GM18867 (cell line): ENCODE results near the gene PTBP3.
A peak's percentile ranks its signal among the peaks of the same experiment; 100 is the strongest.
"Not testable (repeated sequence)": the region's sequence is repeated elsewhere in the genome, so short reads cannot be mapped to it uniquely, and the experiment has no call there.

ENCODE experiments used
- ATAC-seq: cut with Tn5 transposase; IDR thresholded peaks from one replicate; pipeline ENCODE4 v1.9.1; 2021; ENCODE audit warnings: mild to moderate bottlenecking, moderate library complexity; ENCODE audit not compliant: unreplicated experiment

The PTBP3 gene

GRCh38 chr9:112274600-112274999 lies 58.8 kb downstream of the PTBP3 start:
- no peak for ATAC-seq

- ATAC-seq, result no peak
Observed at GRCh38 chr9:112273876-112274275, 59.5 kb downstream of the PTBP3 start.

DNA sequence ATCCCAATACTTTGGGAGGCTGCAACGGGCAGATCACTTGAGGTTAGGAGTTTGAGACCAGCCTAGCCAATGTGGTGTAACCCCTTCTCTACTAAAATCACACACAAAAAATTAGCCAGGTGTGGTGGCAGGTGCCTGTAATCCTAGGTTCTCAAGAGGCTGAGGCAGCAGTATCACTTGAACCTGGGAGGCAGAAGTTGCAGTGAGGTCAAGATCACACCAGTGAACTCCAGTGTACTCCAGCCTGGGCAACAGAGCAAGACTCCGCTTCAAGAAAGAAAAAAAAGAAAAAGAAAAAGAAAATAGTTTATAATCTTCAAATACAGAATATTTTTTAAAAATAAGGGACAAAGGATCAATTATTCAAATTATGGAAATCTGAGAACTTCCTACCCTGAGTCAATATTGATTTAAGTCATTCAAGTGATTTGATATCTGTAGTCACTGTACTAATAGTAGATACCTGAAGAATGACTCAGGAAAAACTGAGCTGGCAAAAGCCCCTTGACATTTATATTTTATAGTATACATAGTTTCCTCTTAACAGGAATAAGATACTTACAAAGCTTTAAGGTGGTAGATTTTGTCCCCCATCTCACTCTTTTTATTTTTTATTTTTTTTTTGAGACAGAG lies 61.8 kb downstream of the PTBP3 start:
- no peak for ATAC-seq

DNA sequence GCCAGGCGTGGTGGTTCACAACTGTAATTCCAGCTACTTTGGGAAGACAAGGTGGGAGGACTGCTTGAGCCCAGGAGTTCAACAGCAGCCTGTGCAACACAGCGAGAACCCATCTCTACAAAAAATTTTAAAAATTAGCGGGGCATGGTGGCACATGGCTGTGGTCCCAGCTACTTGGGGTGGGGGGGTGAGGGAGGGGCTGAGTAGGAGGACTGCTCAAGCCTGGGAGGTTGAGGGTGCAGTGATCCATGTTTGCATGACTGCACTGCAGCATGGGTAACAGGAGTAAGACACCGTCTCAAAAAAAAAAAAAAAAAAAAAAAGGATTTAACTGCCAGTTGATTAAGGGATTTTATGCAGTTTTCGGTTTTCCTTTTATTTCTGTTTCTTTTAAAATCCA lies 65.0 kb downstream of the PTBP3 start:
- ATAC-seq, result no peak

- not testable (repeated sequence) for ATAC-seq
Observed at GRCh38 chr9:112267086-112267485, 66.3 kb downstream of the PTBP3 start.

GRCh38 chr9:112265391-112265790 lies 68.0 kb downstream of the PTBP3 start:
- no peak for ATAC-seq

DNA sequence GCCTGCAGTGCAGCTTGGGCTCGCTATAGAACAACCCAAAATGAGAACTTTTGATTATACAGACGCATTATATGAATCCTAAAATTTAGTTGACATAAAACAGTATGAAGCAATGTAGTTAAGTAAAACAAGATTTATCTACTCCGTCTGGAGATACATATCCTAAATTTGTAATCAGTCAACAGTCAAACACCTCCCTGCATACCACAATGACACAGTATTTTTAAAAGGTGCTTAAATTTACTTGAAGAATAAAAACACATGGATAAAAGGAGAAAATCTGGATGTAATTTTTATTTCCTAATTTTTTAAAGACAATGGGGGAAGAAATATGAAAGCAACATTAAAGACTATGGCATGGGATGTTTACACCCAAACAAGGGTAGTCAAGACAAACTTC lies 70.8 kb downstream of the PTBP3 start:
- ATAC-seq, result no peak

GRCh38 chr9:112261133-112261532 lies 72.3 kb downstream of the PTBP3 start:
- ATAC-seq, result no peak

GRCh38 chr9:112258106-112258505 lies 75.3 kb downstream of the PTBP3 start:
- ATAC-seq, result no peak

DNA sequence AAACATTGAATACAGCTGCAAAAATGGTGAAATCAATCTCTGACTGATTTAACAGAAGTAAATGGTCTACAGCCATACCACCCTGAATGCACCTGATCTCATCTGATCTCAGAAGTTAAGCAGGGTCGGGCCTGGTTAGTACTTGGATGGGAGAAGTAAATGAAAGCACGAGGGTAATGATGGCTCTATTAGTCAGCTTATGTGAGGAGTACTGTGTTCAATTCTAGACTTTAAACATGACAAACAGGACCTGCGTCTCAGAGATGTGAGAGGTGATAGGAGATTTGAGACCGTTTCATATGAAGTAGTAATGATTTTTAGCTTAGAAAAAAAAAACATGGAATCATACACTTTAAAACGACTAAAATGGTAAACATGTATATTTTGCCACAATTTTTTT lies 81.2 kb downstream of the PTBP3 start:
- no peak for ATAC-seq

- peak; percentile 89 for ATAC-seq
Observed at GRCh38 chr9:112249277-112249676, 84.1 kb downstream of the PTBP3 start.

GRCh38 chr9:112248722-112249121 lies 84.7 kb downstream of the PTBP3 start:
- ATAC-seq, result no peak

DNA sequence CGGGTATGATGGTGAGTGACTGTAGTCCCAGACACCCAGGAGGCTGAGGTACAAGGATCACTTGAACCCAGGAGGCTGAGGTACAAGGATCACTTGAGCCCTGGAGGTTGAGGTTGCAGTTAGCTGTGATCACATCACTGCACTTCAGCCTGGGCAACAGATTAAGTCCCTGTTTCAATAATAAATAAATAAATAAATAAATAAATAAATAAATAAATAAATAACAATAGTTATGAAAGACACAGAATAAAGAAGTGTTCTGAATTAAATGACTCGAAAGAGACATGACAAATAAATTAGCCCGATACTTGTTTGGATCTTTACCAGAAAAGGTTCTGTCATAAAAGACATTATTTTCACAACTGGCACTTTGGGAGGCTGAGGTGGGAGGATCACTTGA lies 86.3 kb downstream of the PTBP3 start:
- ATAC-seq, result no peak

DNA sequence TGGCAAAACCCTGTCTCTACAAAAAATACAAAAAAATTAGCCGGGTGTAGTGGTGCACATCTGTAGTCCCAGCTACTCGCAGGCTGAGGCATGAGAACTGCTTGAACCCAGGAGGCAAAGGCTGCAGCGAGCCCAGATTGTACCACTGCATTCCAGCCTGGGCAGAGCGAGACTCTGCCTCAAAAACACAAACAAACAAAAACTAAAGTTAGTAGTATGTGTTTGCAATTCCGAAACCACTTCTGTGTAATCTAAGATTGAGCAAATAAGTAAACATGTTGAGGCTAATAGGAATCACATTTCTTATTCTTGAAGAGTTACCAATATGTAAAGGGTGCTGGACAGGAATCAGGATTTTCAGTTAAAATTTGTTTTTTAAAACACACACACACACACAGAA lies 88.3 kb downstream of the PTBP3 start:
- no peak for ATAC-seq

GRCh38 chr9:112242147-112242804 lies 91.1 kb downstream of the PTBP3 start:
- ATAC-seq, result no peak

DNA sequence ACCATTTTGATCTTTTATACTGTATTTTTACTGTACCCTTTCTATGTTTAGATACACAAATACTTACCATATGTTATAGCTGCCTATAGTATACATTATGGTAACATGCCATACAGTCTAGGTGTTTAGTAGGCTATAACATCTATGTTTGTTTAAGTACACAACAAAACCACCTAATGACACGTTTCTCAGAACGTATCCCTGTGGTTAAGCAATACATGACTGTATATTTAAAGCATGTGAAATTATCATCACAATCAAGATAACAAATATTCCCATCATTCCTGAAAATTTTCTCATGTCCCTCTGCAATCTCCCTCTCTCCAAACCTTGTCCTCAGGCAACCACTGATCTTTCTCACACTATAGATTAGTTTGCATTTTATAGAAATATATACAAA lies 91.9 kb downstream of the PTBP3 start:
- no peak for ATAC-seq

DNA sequence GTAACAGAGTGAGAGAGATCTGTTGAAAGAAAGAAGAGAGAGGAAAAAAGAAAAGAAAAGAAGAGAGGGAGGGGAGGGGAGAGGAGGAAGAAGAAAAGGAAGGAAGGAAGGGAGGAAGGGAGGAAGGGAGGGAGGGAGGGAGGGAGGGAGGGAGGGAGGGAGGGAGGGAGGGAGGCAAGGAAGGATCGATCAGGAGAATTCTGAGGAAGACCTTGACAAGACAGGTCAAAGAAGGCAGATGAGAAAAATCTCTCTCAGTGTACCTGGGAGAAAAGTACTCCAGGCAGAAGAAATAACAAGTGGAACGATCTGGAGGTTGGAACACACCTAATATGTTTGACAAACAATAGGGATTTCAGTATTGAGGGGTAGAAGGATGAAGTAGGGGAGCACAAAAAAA lies 93.7 kb downstream of the PTBP3 start:
- ATAC-seq, result no peak

DNA sequence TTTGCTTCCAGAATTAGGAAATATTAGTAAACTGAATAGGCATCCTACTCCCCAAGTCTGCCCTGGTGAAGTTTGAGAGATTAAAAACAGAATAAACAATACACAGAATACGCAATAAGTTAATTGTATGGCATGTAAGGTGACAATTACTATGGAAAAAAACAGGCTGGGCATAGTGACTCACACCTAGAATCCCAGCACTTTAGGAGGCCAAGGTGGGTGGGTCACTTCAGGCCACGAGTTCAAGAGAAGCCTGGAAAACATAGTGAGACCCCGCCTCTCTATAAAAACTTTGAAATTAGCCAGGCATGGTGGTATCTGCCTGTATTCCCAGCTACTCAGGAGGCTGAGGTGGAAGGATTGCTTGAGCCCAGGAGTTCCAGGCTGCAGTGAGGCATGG lies 94.1 kb downstream of the PTBP3 start:
- no peak for ATAC-seq

DNA sequence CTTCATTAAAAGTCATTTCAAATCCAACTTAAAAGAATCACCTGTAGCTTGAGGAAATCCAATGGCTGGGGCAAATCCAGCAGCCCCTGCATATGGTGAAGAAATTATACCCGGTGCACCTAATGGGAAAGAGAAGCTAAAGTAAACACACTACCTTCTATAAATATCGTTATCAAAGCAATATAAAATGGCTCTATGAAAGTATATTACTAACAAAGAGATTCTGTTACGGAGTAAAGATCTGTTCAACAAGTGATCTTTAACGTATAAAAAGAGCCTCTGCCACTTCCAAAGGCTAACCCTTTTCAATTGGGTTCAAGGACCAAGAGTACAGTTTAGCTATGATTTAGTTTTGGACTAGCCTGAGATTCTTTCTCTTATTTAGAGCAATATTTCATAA lies 98.6 kb downstream of the PTBP3 start:
- no peak for ATAC-seq

DNA sequence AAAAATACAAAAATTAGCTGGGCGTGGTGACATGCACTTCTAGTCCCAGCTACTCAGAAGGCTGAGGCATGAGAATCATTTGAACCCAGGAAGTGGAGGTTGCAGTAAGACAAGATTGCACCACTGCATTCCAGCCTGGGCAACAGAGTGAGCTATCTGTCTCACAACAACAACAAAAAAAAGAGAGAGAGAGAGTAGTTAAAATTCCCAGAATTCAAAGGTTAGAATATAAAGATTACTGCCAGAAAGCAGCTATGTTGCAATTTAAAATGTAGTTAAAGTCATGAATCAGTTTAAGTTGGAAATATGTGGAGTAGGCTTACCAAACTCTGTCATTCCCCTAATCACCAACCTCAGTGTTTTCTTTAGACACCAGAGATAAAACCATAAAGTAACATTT lies 99.7 kb downstream of the PTBP3 start:
- no peak for ATAC-seq

- no peak for ATAC-seq
Observed at GRCh38 chr9:112232233-112232632, 101.2 kb downstream of the PTBP3 start.

GRCh38 chr9:112226091-112226490 lies 107.3 kb downstream of the PTBP3 start:
- ATAC-seq, result no peak
